IMR-90 (cell line): ENCODE results near the gene YPEL1. TPM values are rescaled to one million over a fixed set of nuclear protein-coding genes. Genes with fewer than 3 reads are reported as not detected.

Experiments used
- ATAC-seq: fragments of 200-7000 bp; cut with Tn5 transposase; 2 replicates; pipeline ENCODE4 v1.9.1; 2020; ENCODE audit warnings: low read depth, mild to moderate bottlenecking, moderate library complexity
- BruUV-seq: library from RNA; stranded (reverse); fragments of 400-500 nt; replicated peaks from 2 replicates; lab custom pipeline; 2021; lab: Mats Ljungman, UMichigan
- CTCF ChIA-PET: fragments of 300-600 bp; formaldehyde crosslinking; extraction: SDS; loops from one replicate; lab custom pipeline; 2021; ENCODE audit warnings: antibody characterized with exemption; lab: Yijun Ruan, JAX
- POLR2A ChIA-PET: fragments of 300-600 bp; sonication (Branson Sonifier 250); formaldehyde crosslinking; loops from one replicate; lab custom pipeline; 2022; ENCODE audit warnings: antibody characterized with exemption; ENCODE audit not compliant: unreplicated experiment; lab: Charles Lee
- DNase-seq: peaks from one replicate; pipeline ENCODE4 v3.0.0; 2013
- H2AFZ ChIP-seq: replicated peaks from 2 replicates; pipeline ENCODE3; 2013; ENCODE audit warnings: low read length, mild to moderate bottlenecking; ENCODE audit not compliant: poor library complexity
- H2AK5ac ChIP-seq: 2 replicates; pipeline ENCODE4 v1.6.1; 2013; ENCODE audit warnings: low read depth, low read length, inconsistent platforms
- H2AK9ac ChIP-seq: replicated peaks from 2 replicates; pipeline ENCODE3; 2013; ENCODE audit warnings: mild to moderate bottlenecking, low read depth, low read length, moderate library complexity; ENCODE audit not compliant: poor library complexity
- H2BK120ac ChIP-seq: 2 replicates; pipeline ENCODE4 v1.6.1; 2013; ENCODE audit warnings: low read depth, low read length, inconsistent platforms
- H2BK15ac ChIP-seq: 3 replicates; pipeline ENCODE4 v1.6.1; 2013; ENCODE audit warnings: low read depth, low read length, inconsistent platforms
- H2BK20ac ChIP-seq: 2 replicates; pipeline ENCODE4 v1.6.1; 2013; ENCODE audit warnings: low read depth, mild to moderate bottlenecking, inconsistent platforms, low read length, moderate library complexity
- H2BK5ac ChIP-seq: 2 replicates; pipeline ENCODE4 v1.6.1; 2013; ENCODE audit warnings: mild to moderate bottlenecking, low read depth, low read length, inconsistent platforms; ENCODE audit not compliant: poor library complexity, severe bottlenecking
- H3K14ac ChIP-seq: replicated peaks from 2 replicates; pipeline ENCODE4 v1.6.1; 2013; ENCODE audit warnings: low read depth, low read length, inconsistent platforms
- H3K18ac ChIP-seq: 2 replicates; pipeline ENCODE4 v1.6.1; 2013; ENCODE audit warnings: low read depth, low read length, control low read depth
- H3K23ac ChIP-seq: 2 replicates; pipeline ENCODE4 v1.6.1; 2013; ENCODE audit warnings: low read depth, low read length, inconsistent platforms
- H3K27ac ChIP-seq: 2 replicates; pipeline ENCODE4 v1.5.1; 2013; ENCODE audit warnings: mild to moderate bottlenecking, control low read depth, low read length; ENCODE audit not compliant: insufficient read depth
- H3K27me3 ChIP-seq: 2 replicates; pipeline ENCODE4 v1.6.1; 2013; ENCODE audit warnings: low read length; ENCODE audit not compliant: control insufficient read depth, insufficient read depth
- H3K36me3 ChIP-seq: 2 replicates; pipeline ENCODE4 v1.6.1; 2013; ENCODE audit warnings: low read length, mixed read lengths; ENCODE audit not compliant: control insufficient read depth, insufficient read depth
- H3K4ac ChIP-seq: 2 replicates; pipeline ENCODE4 v1.6.1; 2013; ENCODE audit warnings: low read depth, low read length, inconsistent platforms
- H3K4me1 ChIP-seq: 2 replicates; pipeline ENCODE4 v1.6.1; 2013; ENCODE audit warnings: low read length, mixed read lengths; ENCODE audit not compliant: control insufficient read depth, insufficient read depth
- H3K4me2 ChIP-seq: 2 replicates; pipeline ENCODE4 v1.6.1; 2013; ENCODE audit warnings: low read depth, mild to moderate bottlenecking, control low read depth, low read length, moderate library complexity
- H3K4me3 ChIP-seq: 2 replicates; pipeline ENCODE4 v1.5.1; 2013; ENCODE audit warnings: low read depth, mild to moderate bottlenecking, control low read depth, low read length, moderate library complexity; ENCODE audit not compliant: insufficient read depth
- H3K56ac ChIP-seq: 2 replicates; pipeline ENCODE4 v1.6.1; 2013; ENCODE audit warnings: low read length, inconsistent platforms; ENCODE audit not compliant: insufficient read depth; ENCODE audit errors: extremely low read depth
- H3K79me1 ChIP-seq, 2 experiments: 2 replicates each; pipeline ENCODE4 v1.6.1; 2013; ENCODE audit warnings: low read length in 2 of 2, inconsistent platforms in 1 of 2, low read depth in 1 of 2
- H3K9ac ChIP-seq: 2 replicates; pipeline ENCODE4 v1.6.1; 2013; ENCODE audit warnings: low read depth, low read length, control low read depth
- H3K9me1 ChIP-seq: 2 replicates; pipeline ENCODE4 v1.6.1; 2013; ENCODE audit warnings: low read length, inconsistent platforms; ENCODE audit not compliant: insufficient read depth
- H3K9me3 ChIP-seq: 2 replicates; pipeline ENCODE4 v1.6.1; 2013; ENCODE audit warnings: low read length; ENCODE audit not compliant: control insufficient read depth, insufficient read depth
- H4K20me1 ChIP-seq: 2 replicates; pipeline ENCODE4 v1.6.1; 2013; ENCODE audit warnings: low read length, inconsistent platforms; ENCODE audit not compliant: insufficient read depth
- H4K5ac ChIP-seq: 2 replicates; pipeline ENCODE4 v1.6.1; 2013; ENCODE audit warnings: mild to moderate bottlenecking, low read depth, low read length, control low read depth
- H4K8ac ChIP-seq, 2 experiments: 2 replicates each; pipeline ENCODE4 v1.6.1; 2013; ENCODE audit warnings: low read depth in 2 of 2, low read length in 2 of 2, control low read depth in 1 of 2, inconsistent platforms in 1 of 2
- H4K91ac ChIP-seq: 2 replicates; pipeline ENCODE4 v1.6.1; 2013; ENCODE audit warnings: low read depth, low read length, inconsistent platforms; ENCODE audit not compliant: insufficient read depth
- CHD1 ChIP-seq: IDR thresholded peaks from 2 replicates; pipeline ENCODE4 v1.6.1; 2012; ENCODE audit warnings: low read depth, low read length, improper control_type of control experiment
- FOS ChIP-seq: fragments of 150-350 bp; IDR thresholded peaks from 2 replicates; pipeline ENCODE4 v1.6.1; 2016; ENCODE audit warnings: low read depth, low read length
- MAFK ChIP-seq: IDR thresholded peaks from 2 replicates; pipeline ENCODE4 v1.6.1; 2012; ENCODE audit warnings: low read depth, low read length, improper control_type of control experiment
- MXI1 ChIP-seq: IDR thresholded peaks from 2 replicates; pipeline ENCODE4 v1.6.1; 2012; ENCODE audit warnings: low read depth, mild to moderate bottlenecking, low read length, moderate library complexity, borderline replicate concordance
- NFE2L2 ChIP-seq: fragments of 150-350 bp; IDR thresholded peaks from 2 replicates; pipeline ENCODE4 v1.6.1; 2016; ENCODE audit warnings: low read depth, mild to moderate bottlenecking, low read length
- RAD21 ChIP-seq: IDR thresholded peaks from 2 replicates; pipeline ENCODE4 v1.6.1; 2012; ENCODE audit warnings: low read length, improper control_type of control experiment
- RCOR1 ChIP-seq: IDR thresholded peaks from 2 replicates; pipeline ENCODE4 v1.6.1; 2012; ENCODE audit warnings: mild to moderate bottlenecking, low read length, improper control_type of control experiment; ENCODE audit not compliant: insufficient replicate concordance
- RFX5 ChIP-seq: IDR thresholded peaks from 2 replicates; pipeline ENCODE4 v1.8.0; 2012; ENCODE audit warnings: low read depth, mild to moderate bottlenecking, low read length, moderate library complexity
- SMC3 ChIP-seq: fragments of 150-350 bp; IDR thresholded peaks from 2 replicates; pipeline ENCODE4 v1.6.1; 2016; ENCODE audit warnings: low read depth, mild to moderate bottlenecking, antibody characterized with exemption, low read length, moderate library complexity
- WGBS, 2 experiments: methylation state at CpG; one replicate each; pipeline versions ENCODE4 v1.1.5 to v1.1.7; 2013; ENCODE audit warnings: missing lambda C conversion rate in 2 of 2; ENCODE audit not compliant: insufficient read length in 1 of 2; ENCODE audit errors: extremely low coverage in 2 of 2; 5-methylcytosine and 5-hydroxymethylcytosine counted together
- dilution Hi-C: fragments of 300-500 bp; cut with HindIII; formaldehyde crosslinking; loops from one replicate; pipeline ENCODE4 v1.14.3; 2018; ENCODE audit warnings: low sequenced_read_pairs; ENCODE audit not compliant: unreplicated experiment
- in situ Hi-C: fragments of 300-500 bp; cut with MboI; formaldehyde crosslinking; loops from 3 replicates; pipeline ENCODE4 v1.14.3; 2019; ENCODE audit warnings: low sequenced_read_pairs, inconsistent platforms, mixed read lengths
- intact Hi-C: fragments of 100-400 bp; cut with micrococcal nuclease; formaldehyde crosslinking; loops from 2 replicates; pipeline ENCODE4 v1.10.0; 2022
- polyA plus RNA-seq, 3 experiments: library from polyadenylated mRNA; depleted of rRNA; stranded (reverse); fragments of >200 nt; gene quantifications; 2 replicates each; pipeline ENCODE4 v1.2.3, GENCODE V29; 2012; ENCODE audit warnings: low replicate concordance in 1 of 3
- total RNA-seq: library from RNA; depleted of rRNA; stranded (reverse); fragments of >200 nt; gene quantifications from 2 replicates; pipeline ENCODE4 v1.2.3, GENCODE V29; 2012
- TF ChIP-seq, protein P1 (sequence below): fragments of 150-350 bp; IDR thresholded peaks from 2 replicates; pipeline ENCODE4 v1.6.1; 2016; ENCODE audit warnings: low read depth, mild to moderate bottlenecking, low read length, moderate library complexity, borderline replicate concordance
- TF ChIP-seq, protein P2 (sequence below): conservative IDR thresholded peaks from 2 replicates; pipeline ENCODE4 v1.5.1; 2012; ENCODE audit warnings: mild to moderate bottlenecking, low read depth, low read length, improper control_type of control experiment

Gene YPEL1
- total and polyA plus RNA-seq, 2 of the 4 experiments (the other 2 are of a cell fraction) = 0.72 to 1.3 TPM

DNA sequence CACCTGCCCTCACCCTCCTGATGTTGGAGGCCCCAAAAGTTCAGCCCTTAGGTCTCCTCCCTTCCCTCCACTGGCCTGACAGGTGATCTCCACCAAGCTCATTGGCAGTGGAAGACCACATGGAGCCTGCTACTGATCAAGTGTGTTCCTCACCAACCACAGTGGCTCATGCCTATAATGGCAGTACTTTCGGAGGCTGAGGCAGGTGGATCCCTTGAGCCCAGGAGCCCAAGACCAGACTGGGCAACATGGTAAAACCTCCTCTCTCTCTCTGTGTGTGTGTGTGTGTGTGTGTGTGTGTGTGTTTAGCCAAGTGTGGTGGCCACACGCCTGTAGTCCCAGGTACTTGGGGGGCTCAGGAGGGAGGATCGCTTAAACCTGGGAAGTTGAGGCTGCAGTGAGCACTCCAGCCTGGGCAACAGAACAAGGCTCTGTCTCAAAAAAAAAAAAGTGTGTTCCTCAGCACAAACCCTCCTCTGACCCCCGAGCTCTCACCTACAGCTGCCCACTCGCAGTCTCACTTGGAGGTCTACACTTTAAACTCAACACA, 4.3 kb upstream of the YPEL1 start:
- ChIA-PET POLR2A (no interaction called here), CTCF (interaction anchor here (0.6 kb wide), 1 partner anchor 56 kb away, joined by 5 read pairs; no protein-coding TSS in a partner anchor)
- Histone ChIP-seq H2AK9ac (no peak overlapping the region), H4K20me1 (no peaks in the 10 kb centered on the region; the same call in 1 of the 2 replicates), H3K27ac (no peak overlapping the region), H3K9me1 (0 out of 2 replicates have a peak, but pooled peaks cover 5% of the 10 kb centered on the region), H4K8ac (no peak overlapping the region), H3K56ac (no peak overlapping the region), H2AFZ (no peak overlapping the region), H3K9me3 (no peaks in the 10 kb centered on the region), H3K79me1 (no peaks in the 10 kb centered on the region), H3K18ac (no peak overlapping the region), H2BK120ac (no peak overlapping the region), H3K23ac (no peak overlapping the region), H2BK20ac (no peak overlapping the region), H3K9ac (no peak overlapping the region), H3K14ac (no peak overlapping the region), H2BK15ac (no peak overlapping the region), H3K27me3 (0 out of 2 replicates have a peak, but pooled peaks cover 2% of the 10 kb centered on the region), H3K4me1 (peaks cover 5% of the 10 kb centered on the region), H2AK5ac (peak overlapping the region; percentile 65), H3K4ac (no peak overlapping the region), H2BK5ac (no peak overlapping the region), H3K4me2 (no peak overlapping the region), H3K36me3 (no peaks in the 10 kb centered on the region), H4K91ac (no peak overlapping the region), H4K5ac (no peak overlapping the region), H3K4me3 (no peak overlapping the region)
- in situ Hi-C loops = no loop called here
- intact Hi-C loops = no loop called here
- WGBS, 2 experiments = 69% methylated on average over 2 of the region's 5 CpGs; no CpG with 5 or more reads in 1 of the 2 experiments
- TF ChIP-seq FOS (no peak), RCOR1 (no peak), NFE2L2 (no peak), MAFK (no peak), MXI1 (no peak), RAD21 (no peak), CHD1 (no peak), RFX5 (no peak), SMC3 (no peak)
- TF ChIP-seq, protein P1, sequence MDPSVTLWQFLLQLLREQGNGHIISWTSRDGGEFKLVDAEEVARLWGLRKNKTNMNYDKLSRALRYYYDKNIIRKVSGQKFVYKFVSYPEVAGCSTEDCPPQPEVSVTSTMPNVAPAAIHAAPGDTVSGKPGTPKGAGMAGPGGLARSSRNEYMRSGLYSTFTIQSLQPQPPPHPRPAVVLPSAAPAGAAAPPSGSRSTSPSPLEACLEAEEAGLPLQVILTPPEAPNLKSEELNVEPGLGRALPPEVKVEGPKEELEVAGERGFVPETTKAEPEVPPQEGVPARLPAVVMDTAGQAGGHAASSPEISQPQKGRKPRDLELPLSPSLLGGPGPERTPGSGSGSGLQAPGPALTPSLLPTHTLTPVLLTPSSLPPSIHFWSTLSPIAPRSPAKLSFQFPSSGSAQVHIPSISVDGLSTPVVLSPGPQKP = no peak
- TF ChIP-seq, protein P2, sequence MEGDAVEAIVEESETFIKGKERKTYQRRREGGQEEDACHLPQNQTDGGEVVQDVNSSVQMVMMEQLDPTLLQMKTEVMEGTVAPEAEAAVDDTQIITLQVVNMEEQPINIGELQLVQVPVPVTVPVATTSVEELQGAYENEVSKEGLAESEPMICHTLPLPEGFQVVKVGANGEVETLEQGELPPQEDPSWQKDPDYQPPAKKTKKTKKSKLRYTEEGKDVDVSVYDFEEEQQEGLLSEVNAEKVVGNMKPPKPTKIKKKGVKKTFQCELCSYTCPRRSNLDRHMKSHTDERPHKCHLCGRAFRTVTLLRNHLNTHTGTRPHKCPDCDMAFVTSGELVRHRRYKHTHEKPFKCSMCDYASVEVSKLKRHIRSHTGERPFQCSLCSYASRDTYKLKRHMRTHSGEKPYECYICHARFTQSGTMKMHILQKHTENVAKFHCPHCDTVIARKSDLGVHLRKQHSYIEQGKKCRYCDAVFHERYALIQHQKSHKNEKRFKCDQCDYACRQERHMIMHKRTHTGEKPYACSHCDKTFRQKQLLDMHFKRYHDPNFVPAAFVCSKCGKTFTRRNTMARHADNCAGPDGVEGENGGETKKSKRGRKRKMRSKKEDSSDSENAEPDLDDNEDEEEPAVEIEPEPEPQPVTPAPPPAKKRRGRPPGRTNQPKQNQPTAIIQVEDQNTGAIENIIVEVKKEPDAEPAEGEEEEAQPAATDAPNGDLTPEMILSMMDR = no peak
- dilution Hi-C loops = no loop called here
- no TSS peak for BruUV-seq
- ATAC-seq = no peak
- DNase-seq = no peak
